ENCODE data around the gene COX20. TPM values are rescaled to one million over a fixed set of nuclear protein-coding genes. Genes with fewer than 3 reads are reported as not detected.
A peak's percentile ranks its signal among the peaks of the same experiment; 100 is the strongest.

Gene COX20
- total RNA-seq, 1 donor from 2014 or later = 27.6 TPM

- Mint-ChIP-seq H3K9me3 (no peaks in the 10 kb centered on the region), H3K27me3 (ENCODE audit: insufficient read depth) (no peaks in the 10 kb centered on the region), H3K4me1 (ENCODE audit: low read depth) (peaks cover 69% of the 10 kb centered on the region), H3K4me3 (no peak overlapping the region), H3K27ac (no peak overlapping the region), H3K36me3 (ENCODE audit: low read depth) (peaks cover 64% of the 10 kb centered on the region)
- no peak for DNase-seq (ENCODE audit: low spot score)
- intact Hi-C loops (cut with micrococcal nuclease) = no loop called here
Measured at GRCh38 chr1:244846653-244847052, 11.2 kb downstream of the COX20 start.

- no peak overlapping the region for H3K4me3 Mint-ChIP-seq
Measured at GRCh38 chr1:244849189-244849866, 13.9 kb downstream of the COX20 start.

GRCh38 chr1:244850099-244850852 is 14.8 kb downstream of the COX20 start:
- DNase-seq (ENCODE audit: low spot score) = no peak
- Mint-ChIP-seq H3K9me3 (no peaks in the 10 kb centered on the region), H3K4me3 (no peak overlapping the region), H3K27ac (no peak overlapping the region), H3K27me3 (ENCODE audit: insufficient read depth) (no peaks in the 10 kb centered on the region), H3K4me1 (ENCODE audit: low read depth) (peaks cover 76% of the 10 kb centered on the region), H3K36me3 (ENCODE audit: low read depth) (peaks cover 70% of the 10 kb centered on the region)
- intact Hi-C loops (cut with micrococcal nuclease) = no loop called here

More at GRCh38 chr1:244849189-244849866, 13.9 kb downstream of the COX20 start:
- intact Hi-C loops (cut with micrococcal nuclease) = no loop called here
- DNase-seq (ENCODE audit: low spot score) = no peak
- Mint-ChIP-seq H3K4me1 (ENCODE audit: low read depth) (peaks cover 73% of the 10 kb centered on the region), H3K9me3 (no peaks in the 10 kb centered on the region), H3K27me3 (ENCODE audit: insufficient read depth) (no peaks in the 10 kb centered on the region), H3K27ac (peak overlapping the region; percentile 67), H3K36me3 (ENCODE audit: low read depth) (peaks cover 68% of the 10 kb centered on the region)

GRCh38 chr1:244850896-244851295 is 15.4 kb downstream of the COX20 start:
- DNase-seq (ENCODE audit: low spot score) = no peak
- Mint-ChIP-seq H3K9me3 (no peaks in the 10 kb centered on the region), H3K4me1 (ENCODE audit: low read depth) (peaks cover 79% of the 10 kb centered on the region), H3K27me3 (ENCODE audit: insufficient read depth) (no peaks in the 10 kb centered on the region), H3K36me3 (ENCODE audit: low read depth) (peaks cover 72% of the 10 kb centered on the region), H3K27ac (peak overlapping the region; percentile 52), H3K4me3 (no peak overlapping the region)
- intact Hi-C loops (cut with micrococcal nuclease) = loop anchor here (1.0 kb wide), 1 partner anchor 11 kb away; no protein-coding TSS in a partner anchor

- H3K36me3 Mint-ChIP-seq (ENCODE audit: low read depth) = peaks cover 74% of the 10 kb centered on the region
- no peak overlapping the region for H3K4me3 Mint-ChIP-seq
- H3K27ac Mint-ChIP-seq = peak overlapping the region; percentile 69
- DNase-seq (ENCODE audit: low spot score) = no peak
- peaks cover 81% of the 10 kb centered on the region for H3K4me1 Mint-ChIP-seq (ENCODE audit: low read depth)
- intact Hi-C loops (cut with micrococcal nuclease) = loop anchor here (1.0 kb wide), 2 partner anchors 9 to 11 kb away; no protein-coding TSS in a partner anchor
- no peaks in the 10 kb centered on the region for H3K27me3 Mint-ChIP-seq (ENCODE audit: insufficient read depth)
- H3K9me3 Mint-ChIP-seq = no peaks in the 10 kb centered on the region
Measured at GRCh38 chr1:244851546-244852231, 16.2 kb downstream of the COX20 start.

GRCh38 chr1:244852694-244853093 is 17.2 kb downstream of the COX20 start:
- no peak for DNase-seq (ENCODE audit: low spot score)
- Mint-ChIP-seq H3K27ac (no peak overlapping the region), H3K36me3 (ENCODE audit: low read depth) (peaks cover 75% of the 10 kb centered on the region), H3K4me1 (ENCODE audit: low read depth) (peaks cover 86% of the 10 kb centered on the region), H3K4me3 (no peak overlapping the region), H3K27me3 (ENCODE audit: insufficient read depth) (no peaks in the 10 kb centered on the region), H3K9me3 (no peaks in the 10 kb centered on the region)
- intact Hi-C loops (cut with micrococcal nuclease) = loop anchor here (1.0 kb wide), 1 partner anchor 10 kb away; no protein-coding TSS in a partner anchor

- Mint-ChIP-seq H3K4me3 (peak overlapping the region; percentile 51), H3K27ac (peak overlapping the region; percentile 27), H3K9me3 (no peaks in the 10 kb centered on the region), H3K4me1 (ENCODE audit: low read depth) (peaks cover 91% of the 10 kb centered on the region), H3K36me3 (ENCODE audit: low read depth) (peaks cover 78% of the 10 kb centered on the region), H3K27me3 (ENCODE audit: insufficient read depth) (no peaks in the 10 kb centered on the region)
- no peak for DNase-seq (ENCODE audit: low spot score)
- intact Hi-C loops (cut with micrococcal nuclease) = no loop called here
Measured at GRCh38 chr1:244854166-244854565, 18.7 kb downstream of the COX20 start.

GRCh38 chr1:244854865-244855578 is 19.6 kb downstream of the COX20 start:
- H3K27me3 Mint-ChIP-seq (ENCODE audit: insufficient read depth) = no peaks in the 10 kb centered on the region
- H3K27ac Mint-ChIP-seq = peak overlapping the region; percentile 79
- intact Hi-C loops (cut with micrococcal nuclease) = loop anchor here (1.0 kb wide), 1 partner anchor 11 kb away; no protein-coding TSS in a partner anchor
- no peaks in the 10 kb centered on the region for H3K9me3 Mint-ChIP-seq
- H3K36me3 Mint-ChIP-seq (ENCODE audit: low read depth) = peaks cover 72% of the 10 kb centered on the region
- DNase-seq (ENCODE audit: low spot score) = no peak
- H3K4me3 Mint-ChIP-seq = peak overlapping the region; percentile 74
- H3K4me1 Mint-ChIP-seq (ENCODE audit: low read depth) = peaks cover 92% of the 10 kb centered on the region

- Mint-ChIP-seq H3K4me3 (peak overlapping the region; percentile 0), H3K27me3 (ENCODE audit: insufficient read depth) (no peaks in the 10 kb centered on the region), H3K36me3 (ENCODE audit: low read depth) (peaks cover 76% of the 10 kb centered on the region), H3K27ac (peak overlapping the region; percentile 29), H3K4me1 (ENCODE audit: low read depth) (peaks cover 82% of the 10 kb centered on the region), H3K9me3 (no peaks in the 10 kb centered on the region)
- no peak for DNase-seq (ENCODE audit: low spot score)
- intact Hi-C loops (cut with micrococcal nuclease) = loop anchor here (1.0 kb wide), 1 partner anchor 9 kb away; no protein-coding TSS in a partner anchor
Measured at GRCh38 chr1:244857761-244858160, 22.3 kb downstream of the COX20 start.

GRCh38 chr1:244858357-244858756 is 22.9 kb downstream of the COX20 start:
- Mint-ChIP-seq H3K4me1 (ENCODE audit: low read depth) (peaks cover 82% of the 10 kb centered on the region), H3K27me3 (ENCODE audit: insufficient read depth) (no peaks in the 10 kb centered on the region), H3K36me3 (ENCODE audit: low read depth) (peaks cover 76% of the 10 kb centered on the region), H3K4me3 (peak overlapping the region; percentile 49), H3K9me3 (no peaks in the 10 kb centered on the region), H3K27ac (peak overlapping the region; percentile 62)
- no peak for DNase-seq (ENCODE audit: low spot score)
- intact Hi-C loops (cut with micrococcal nuclease) = loop anchor here (1.0 kb wide), 1 partner anchor 10 kb away; no protein-coding TSS in a partner anchor

- H3K9me3 Mint-ChIP-seq = no peaks in the 10 kb centered on the region
- peak overlapping the region; percentile 99 for H3K4me3 Mint-ChIP-seq
Measured at GRCh38 chr1:244860078-244860477, 24.6 kb downstream of the COX20 start.

More at GRCh38 chr1:244860078-244860477, 24.6 kb downstream of the COX20 start:
- Mint-ChIP-seq H3K36me3 (ENCODE audit: low read depth) (peaks cover 69% of the 10 kb centered on the region), H3K27ac (no peak overlapping the region), H3K27me3 (ENCODE audit: insufficient read depth) (no peaks in the 10 kb centered on the region), H3K4me1 (ENCODE audit: low read depth) (peaks cover 70% of the 10 kb centered on the region)
- DNase-seq (ENCODE audit: low spot score) = no peak
- intact Hi-C loops (cut with micrococcal nuclease) = loop anchor here (5.0 to 10.0 kb wide), 5 partner anchors 295 to 1862 kb away; partner anchors contain the start of genes CEP170, CNST, KIF26B and SCCPDH
